ENCODE results near the gene LDB2. TPM values are rescaled to one million over a fixed set of nuclear protein-coding genes. Genes with fewer than 3 reads are reported as not detected.

Gene LDB2
- total and polyA plus RNA-seq, 3 experiments from 2014 or later, result not detected

DNA sequence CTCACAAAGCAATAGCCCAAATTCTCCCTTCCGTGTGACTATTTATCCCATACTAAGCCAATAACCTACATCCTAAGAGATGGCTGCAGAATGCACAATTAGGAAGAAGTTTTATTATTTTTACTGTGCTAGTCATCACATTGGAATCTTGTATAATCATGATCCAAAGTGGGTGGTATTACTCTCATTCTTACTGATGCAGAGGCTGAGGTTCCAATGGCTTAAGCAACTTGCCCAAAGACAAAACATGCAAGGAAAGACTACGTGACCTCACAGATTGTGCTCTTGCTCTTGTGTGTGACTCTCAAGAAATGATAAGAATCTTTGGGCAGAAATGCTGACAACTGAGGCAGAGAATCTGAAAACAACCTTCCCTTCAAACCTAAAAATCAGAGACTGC lies 212.2 kb downstream of the LDB2 start:
- Histone ChIP-seq H3K27ac (ENCODE audit: low read depth, low read length) (no peak overlapping the region), H3K4me3 (ENCODE audit: low read length) (no peak overlapping the region), H3K36me3 (ENCODE audit: insufficient read depth, low read length) (no peaks in the 10 kb centered on the region), H3K4me1 (ENCODE audit: insufficient read depth, low read length) (no peaks in the 10 kb centered on the region), H3K9me3 (ENCODE audit: low read length) (no peaks in the 10 kb centered on the region), H3K27me3 (ENCODE audit: insufficient read depth, low read length, poor library complexity, severe bottlenecking) (no peaks in the 10 kb centered on the region)
- Mint-ChIP-seq H3K36me3 (no peaks in the 10 kb centered on the region), H3K27me3 (peaks cover 0 to 3% of the 10 kb centered on the region in 2 donors), H3K27ac (no peak overlapping the region), H3K4me1 (no peaks in the 10 kb centered on the region), H3K4me3 (no peak overlapping the region), H3K9me3 (peaks cover 0 to 3% (median 0%) of the 10 kb centered on the region in 5 donors)
- DNase-seq, result no peak
- ChIA-PET CTCF (no interaction called here), POLR2A (no interaction called here)

DNA sequence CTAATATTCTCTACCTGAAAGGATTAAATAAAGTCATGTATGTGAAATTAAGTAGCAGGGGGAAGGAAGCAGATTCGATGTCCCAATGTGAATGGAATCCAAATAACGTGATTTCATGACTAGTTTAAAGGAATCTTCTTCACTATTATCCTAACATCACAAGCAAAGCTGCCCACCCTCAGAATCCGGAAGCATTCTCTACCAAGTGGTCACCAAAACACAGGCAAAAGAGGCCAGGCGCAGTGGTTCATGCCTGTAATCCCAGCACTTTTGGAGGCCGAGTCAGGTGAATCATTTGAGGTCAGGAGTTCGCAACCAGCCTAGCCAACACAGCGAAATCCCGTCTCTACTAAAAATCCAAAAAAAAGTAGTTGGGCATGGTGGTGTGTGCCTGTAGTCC lies 212.9 kb downstream of the LDB2 start:
- no peak for DNase-seq
- H3K36me3 ChIP-seq (ENCODE audit: insufficient read depth, low read length), result no peaks in the 10 kb centered on the region
- H3K4me1 ChIP-seq (ENCODE audit: insufficient read depth, low read length), result no peaks in the 10 kb centered on the region
- CTCF ChIA-PET, result no interaction called here
- Mint-ChIP-seq H3K9me3 (peaks cover 0 to 3% (median 0%) of the 10 kb centered on the region in 5 donors), H3K27me3 (peaks cover 0 to 3% of the 10 kb centered on the region in 2 donors), H3K4me1 (no peaks in the 10 kb centered on the region), H3K27ac (no peak overlapping the region), H3K4me3 (no peak overlapping the region), H3K36me3 (no peaks in the 10 kb centered on the region)
- H3K4me3 ChIP-seq (ENCODE audit: low read length), result no peak overlapping the region
- POLR2A ChIA-PET, result no interaction called here
- no peaks in the 10 kb centered on the region for H3K9me3 ChIP-seq (ENCODE audit: low read length)
- no peaks in the 10 kb centered on the region for H3K27me3 ChIP-seq (ENCODE audit: insufficient read depth, low read length, poor library complexity, severe bottlenecking)
- H3K27ac ChIP-seq (ENCODE audit: low read depth, low read length), result no peak overlapping the region

DNA sequence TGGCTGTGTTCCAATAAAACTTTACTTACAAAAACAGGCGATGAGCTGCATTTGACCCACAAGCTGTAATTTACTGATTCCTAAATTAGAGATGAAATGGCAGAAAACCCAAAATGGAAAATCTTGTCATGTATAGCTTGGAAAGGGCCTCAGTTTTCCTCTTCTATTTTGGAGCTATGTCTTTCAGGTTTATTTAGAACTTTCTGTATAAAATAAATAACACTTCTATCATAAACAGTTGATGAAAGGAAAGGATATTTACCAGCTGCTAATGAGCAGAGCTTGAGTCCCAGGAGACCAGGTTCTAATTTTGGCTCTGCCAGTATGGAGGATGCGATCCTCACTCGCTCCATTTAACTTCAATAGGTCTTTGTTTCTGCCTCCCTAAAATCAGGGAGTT lies 213.5 kb downstream of the LDB2 start:
- no peaks in the 10 kb centered on the region for H3K36me3 ChIP-seq (ENCODE audit: insufficient read depth, low read length)
- ChIA-PET CTCF (no interaction called here), POLR2A (no interaction called here)
- Mint-ChIP-seq H3K9me3 (peaks cover 0 to 3% (median 0%) of the 10 kb centered on the region in 5 donors), H3K4me3 (no peak overlapping the region), H3K36me3 (no peaks in the 10 kb centered on the region), H3K4me1 (no peaks in the 10 kb centered on the region), H3K27me3 (peaks cover 0 to 3% of the 10 kb centered on the region in 2 donors), H3K27ac (no peak overlapping the region)
- H3K27me3 ChIP-seq (ENCODE audit: insufficient read depth, low read length, poor library complexity, severe bottlenecking), result no peaks in the 10 kb centered on the region
- no peaks in the 10 kb centered on the region for H3K4me1 ChIP-seq (ENCODE audit: insufficient read depth, low read length)
- no peak for DNase-seq
- no peak overlapping the region for H3K27ac ChIP-seq (ENCODE audit: low read depth, low read length)
- H3K4me3 ChIP-seq (ENCODE audit: low read length), result no peak overlapping the region
- H3K9me3 ChIP-seq (ENCODE audit: low read length), result no peaks in the 10 kb centered on the region

DNA sequence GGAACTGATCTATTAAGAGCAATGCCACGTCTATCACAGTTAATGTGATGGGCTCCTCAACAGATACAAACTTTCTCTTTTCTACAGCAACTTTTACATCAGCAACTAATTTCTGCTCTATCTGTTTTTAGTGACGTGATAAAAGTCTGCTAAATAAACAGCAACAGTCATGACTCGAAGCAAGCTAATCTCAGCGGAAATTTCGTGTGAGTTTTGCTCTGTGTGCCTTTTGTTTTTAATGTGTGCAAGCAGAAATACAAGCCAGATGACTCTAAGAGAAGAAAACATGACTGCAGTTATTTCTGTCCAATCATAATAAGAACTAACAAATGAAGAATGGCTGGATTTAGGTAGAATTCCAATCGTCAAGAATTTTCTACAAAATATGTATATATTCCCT lies 214.3 kb downstream of the LDB2 start:
- Histone ChIP-seq H3K27me3 (ENCODE audit: insufficient read depth, low read length, poor library complexity, severe bottlenecking) (no peaks in the 10 kb centered on the region), H3K36me3 (ENCODE audit: insufficient read depth, low read length) (no peaks in the 10 kb centered on the region), H3K4me3 (ENCODE audit: low read length) (no peak overlapping the region), H3K27ac (ENCODE audit: low read depth, low read length) (no peak overlapping the region), H3K9me3 (ENCODE audit: low read length) (no peaks in the 10 kb centered on the region), H3K4me1 (ENCODE audit: insufficient read depth, low read length) (no peaks in the 10 kb centered on the region)
- no peaks in the 10 kb centered on the region for H3K4me1 Mint-ChIP-seq
- CTCF ChIA-PET, result no interaction called here
- no peak overlapping the region for H3K4me3 Mint-ChIP-seq
- H3K9me3 Mint-ChIP-seq, result peaks cover 0 to 3% (median 0%) of the 10 kb centered on the region in 5 donors
- DNase-seq, result no peak
- H3K27me3 Mint-ChIP-seq, result peaks cover 0 to 3% of the 10 kb centered on the region in 2 donors
- no peaks in the 10 kb centered on the region for H3K36me3 Mint-ChIP-seq
- H3K27ac Mint-ChIP-seq, result no peak overlapping the region
- POLR2A ChIA-PET, result no interaction called here

DNA sequence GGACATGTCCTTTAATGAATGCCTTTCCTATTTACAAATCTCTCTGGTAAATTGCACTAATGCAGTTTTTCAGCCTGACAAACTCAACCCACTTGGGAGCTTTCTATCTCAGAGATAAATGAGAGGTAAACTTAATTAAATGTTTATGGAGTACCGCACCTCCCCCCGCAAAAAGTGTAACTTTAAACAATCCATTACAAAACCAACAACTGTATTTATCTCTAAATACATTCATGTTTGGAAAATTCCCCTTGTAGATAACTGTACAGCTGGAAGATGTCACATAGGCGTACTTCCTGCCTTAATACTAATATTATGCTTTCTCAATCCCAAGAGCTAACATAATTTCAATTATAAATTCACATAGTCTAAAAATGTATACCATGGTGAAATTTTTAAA lies 215.5 kb downstream of the LDB2 start:
- no peak for DNase-seq
- H3K27ac ChIP-seq (ENCODE audit: low read depth, low read length), result no peak overlapping the region
- Mint-ChIP-seq H3K27me3 (no peaks in the 10 kb centered on the region), H3K36me3 (no peaks in the 10 kb centered on the region), H3K9me3 (peaks cover 0 to 3% (median 0%) of the 10 kb centered on the region in 5 donors), H3K4me3 (no peak overlapping the region), H3K27ac (no peak overlapping the region), H3K4me1 (no peaks in the 10 kb centered on the region)
- no peak overlapping the region for H3K4me3 ChIP-seq (ENCODE audit: low read length)
- ChIA-PET CTCF (no interaction called here), POLR2A (no interaction called here)
- no peaks in the 10 kb centered on the region for H3K4me1 ChIP-seq (ENCODE audit: insufficient read depth, low read length)
- no peaks in the 10 kb centered on the region for H3K9me3 ChIP-seq (ENCODE audit: low read length)
- H3K36me3 ChIP-seq (ENCODE audit: insufficient read depth, low read length), result no peaks in the 10 kb centered on the region
- H3K27me3 ChIP-seq (ENCODE audit: insufficient read depth, low read length, poor library complexity, severe bottlenecking), result no peaks in the 10 kb centered on the region

DNA sequence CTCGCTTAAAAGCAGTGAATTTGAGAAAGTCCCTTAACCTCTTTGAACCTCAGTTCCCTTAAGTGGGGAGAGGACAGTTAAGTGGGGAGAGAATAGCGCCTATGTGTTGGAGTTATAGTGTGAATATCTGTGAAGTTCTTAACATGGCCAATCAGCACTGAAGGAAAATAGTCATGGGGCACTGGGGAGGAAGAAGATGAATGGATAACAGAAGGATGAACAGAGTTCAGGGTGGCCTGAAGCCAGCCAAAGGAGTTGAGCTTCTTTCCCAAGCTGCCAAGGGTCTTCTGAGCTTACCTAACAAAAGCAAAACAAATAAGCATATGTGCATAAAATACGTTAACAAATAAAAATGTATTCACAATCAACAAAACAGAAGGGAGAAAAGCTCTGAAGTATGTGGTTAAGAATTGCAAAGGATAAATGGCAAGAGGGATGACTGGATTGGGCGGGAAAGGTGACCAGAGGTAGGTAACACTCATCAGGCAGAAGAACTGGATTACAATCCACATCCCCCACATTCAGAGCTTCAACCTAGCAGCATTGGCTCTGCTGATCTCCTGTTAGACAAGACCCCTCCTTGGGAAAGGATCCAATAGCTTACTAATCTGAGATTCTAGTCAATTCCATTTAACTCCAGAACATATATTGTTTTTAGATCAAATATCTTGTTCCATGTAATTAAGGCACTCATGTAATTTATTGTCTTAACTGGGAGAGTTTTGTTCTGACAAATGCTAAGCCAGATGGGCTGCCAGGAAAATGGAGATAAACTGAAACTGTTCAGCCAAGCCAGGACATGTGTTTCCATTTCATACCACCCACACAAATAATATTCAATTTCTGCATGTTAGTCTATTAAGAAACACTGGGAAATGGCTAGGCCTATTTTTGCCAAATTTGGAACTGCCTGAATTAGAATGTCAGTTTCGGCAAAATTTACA lies 221.2 kb downstream of the LDB2 start:
- Histone ChIP-seq H3K9me3 (ENCODE audit: low read length) (no peaks in the 10 kb centered on the region), H3K27ac (ENCODE audit: low read depth, low read length) (no peak overlapping the region), H3K27me3 (ENCODE audit: insufficient read depth, low read length, poor library complexity, severe bottlenecking) (no peaks in the 10 kb centered on the region), H3K4me1 (ENCODE audit: insufficient read depth, low read length) (no peaks in the 10 kb centered on the region), H3K36me3 (ENCODE audit: insufficient read depth, low read length) (no peaks in the 10 kb centered on the region), H3K4me3 (ENCODE audit: low read length) (no peak overlapping the region)
- Mint-ChIP-seq H3K4me1 (no peaks in the 10 kb centered on the region), H3K9me3 (no peaks in the 10 kb centered on the region), H3K27me3 (peaks cover 0 to 2% of the 10 kb centered on the region in 2 donors), H3K36me3 (no peaks in the 10 kb centered on the region), H3K27ac (no peak overlapping the region), H3K4me3 (no peak overlapping the region)
- POLR2A ChIA-PET, result no interaction called here
- CTCF ChIA-PET, result interaction anchor here (1.1 kb wide), 1 partner anchor 12 kb away, joined by 3 read pairs; no protein-coding TSS in a partner anchor
- DNase-seq, result no peak

DNA sequence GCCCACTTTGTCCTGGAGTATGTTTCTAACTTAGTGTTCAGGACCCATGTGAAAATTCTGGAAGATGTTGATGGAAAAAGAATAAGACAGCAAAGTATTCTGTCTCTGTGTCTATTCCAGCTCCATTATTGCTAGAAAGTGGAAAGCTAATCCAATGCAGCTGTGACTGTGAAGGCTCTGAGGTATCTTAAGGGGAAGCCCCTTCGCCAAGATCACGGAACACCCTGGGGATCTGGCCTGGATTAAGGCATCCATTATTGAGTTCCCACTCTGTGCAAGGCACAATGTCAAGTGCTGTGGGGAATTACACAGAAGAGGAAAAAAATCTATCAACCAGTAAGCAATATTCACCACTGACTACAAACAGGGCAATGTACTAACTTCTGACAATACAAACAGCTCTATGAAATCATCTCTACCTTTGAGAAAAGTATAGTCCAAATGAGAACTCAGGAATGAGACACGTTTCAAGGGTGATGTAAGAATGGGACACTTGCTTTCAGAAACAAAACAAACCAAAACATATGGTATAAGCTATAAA lies 222.1 kb downstream of the LDB2 start:
- DNase-seq, result no peak
- H3K4me1 ChIP-seq (ENCODE audit: insufficient read depth, low read length), result no peaks in the 10 kb centered on the region
- no peaks in the 10 kb centered on the region for H3K36me3 Mint-ChIP-seq
- H3K27ac ChIP-seq (ENCODE audit: low read depth, low read length), result no peak overlapping the region
- H3K27me3 ChIP-seq (ENCODE audit: insufficient read depth, low read length, poor library complexity, severe bottlenecking), result no peaks in the 10 kb centered on the region
- H3K9me3 Mint-ChIP-seq, result no peaks in the 10 kb centered on the region
- no peak overlapping the region for H3K4me3 ChIP-seq (ENCODE audit: low read length)
- H3K4me1 Mint-ChIP-seq, result no peaks in the 10 kb centered on the region
- H3K9me3 ChIP-seq (ENCODE audit: low read length), result no peaks in the 10 kb centered on the region
- ChIA-PET CTCF (no interaction called here), POLR2A (no interaction called here)
- H3K27me3 Mint-ChIP-seq, result peaks cover 0 to 2% of the 10 kb centered on the region in 2 donors
- no peak overlapping the region for H3K4me3 Mint-ChIP-seq
- H3K36me3 ChIP-seq (ENCODE audit: insufficient read depth, low read length), result no peaks in the 10 kb centered on the region
- H3K27ac Mint-ChIP-seq, result peak overlapping the region in 1 of 8 donors; percentile 4

DNA sequence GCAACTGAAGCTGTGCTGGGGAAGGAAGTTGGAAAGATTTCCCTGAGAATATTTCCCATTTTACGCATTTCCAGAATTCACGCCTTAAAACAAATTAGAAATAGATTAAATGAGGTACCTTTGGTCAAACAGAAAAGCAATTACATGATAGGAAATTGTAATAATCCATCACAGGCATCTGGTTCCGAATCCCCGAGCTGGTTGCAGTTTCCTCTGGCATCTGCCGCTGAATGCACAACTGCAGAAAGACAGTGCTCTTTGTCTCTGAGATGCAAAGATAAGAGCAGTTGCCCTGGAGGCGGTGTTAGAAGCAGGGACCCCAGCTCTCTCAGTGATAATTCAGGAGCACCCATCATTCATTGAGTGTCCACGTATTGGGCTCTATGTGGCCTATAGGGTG lies 224.4 kb downstream of the LDB2 start:
- Mint-ChIP-seq H3K27me3 (peaks cover 0 to 2% of the 10 kb centered on the region in 2 donors), H3K9me3 (peaks cover 0 to 4% (median 0%) of the 10 kb centered on the region in 5 donors), H3K27ac (no peak overlapping the region), H3K4me3 (no peak overlapping the region), H3K36me3 (no peaks in the 10 kb centered on the region), H3K4me1 (no peaks in the 10 kb centered on the region)
- Histone ChIP-seq H3K9me3 (ENCODE audit: low read length) (no peaks in the 10 kb centered on the region), H3K27ac (ENCODE audit: low read depth, low read length) (no peak overlapping the region), H3K36me3 (ENCODE audit: insufficient read depth, low read length) (no peaks in the 10 kb centered on the region), H3K4me1 (ENCODE audit: insufficient read depth, low read length) (no peaks in the 10 kb centered on the region), H3K27me3 (ENCODE audit: insufficient read depth, low read length, poor library complexity, severe bottlenecking) (no peaks in the 10 kb centered on the region), H3K4me3 (ENCODE audit: low read length) (no peak overlapping the region)
- POLR2A ChIA-PET, result no interaction called here
- no peak for DNase-seq
- CTCF ChIA-PET, result no interaction called here

Data from CD8-positive, alpha-beta memory T cell (primary cell).